AG20443 (cell line): ENCODE results near the gene CALM1.

Experiments used
- DNase-seq: peaks from one replicate; pipeline ENCODE4 v3.0.0; 2012; ENCODE audit warnings: low spot score, mixed read lengths

Gene CALM1

GRCh38 chr14:90443161-90444076, 46.6 kb downstream of the CALM1 start:
- DNase-seq: no peak

GRCh38 chr14:90444077-90444696, 47.4 kb downstream of the CALM1 start:
- no peak for DNase-seq

- no peak for DNase-seq
These were observed 48.2 kb downstream of the CALM1 start for GRCh38 chr14:90445011-90445410.

- no peak for DNase-seq
These were observed 49.6 kb downstream of the CALM1 start for GRCh38 chr14:90446405-90446804.

GRCh38 chr14:90447720-90448497, 51.1 kb downstream of the CALM1 start:
- DNase-seq: no peak

GRCh38 chr14:90449411-90449810, 52.6 kb downstream of the CALM1 start:
- no peak for DNase-seq

- DNase-seq: no peak
These were observed 53.3 kb downstream of the CALM1 start for GRCh38 chr14:90450151-90450550.

GRCh38 chr14:90450667-90451066, 53.8 kb downstream of the CALM1 start:
- no peak for DNase-seq

GRCh38 chr14:90451443-90451842, 54.6 kb downstream of the CALM1 start:
- no peak for DNase-seq

GRCh38 chr14:90451961-90452360, 55.1 kb downstream of the CALM1 start:
- no peak for DNase-seq

GRCh38 chr14:90452366-90452765, 55.5 kb downstream of the CALM1 start:
- DNase-seq: no peak

- DNase-seq: no peak
These were observed 56.6 kb downstream of the CALM1 start for GRCh38 chr14:90453401-90453951.

- peak; percentile 90 for DNase-seq
These were observed 57.5 kb downstream of the CALM1 start for GRCh38 chr14:90454041-90455000.

GRCh38 chr14:90455100-90455571, 58.3 kb downstream of the CALM1 start:
- no peak for DNase-seq

GRCh38 chr14:90456551-90456950, 59.7 kb downstream of the CALM1 start:
- DNase-seq: no peak

GRCh38 chr14:90457186-90457585, 60.4 kb downstream of the CALM1 start:
- DNase-seq: no peak
